GM12873 (cell line): Measurements from ENCODE around the gene ENGASE.

Experiments used
- TF ChIP-seq, protein P1 (sequence below): IDR thresholded peaks from 2 replicates; pipeline ENCODE4 v1.5.1; 2012; ENCODE audit warnings: low read depth, mild to moderate bottlenecking, moderate library complexity, low read length, control low read depth; ENCODE audit not compliant: insufficient read depth; ENCODE audit errors: missing control alignments

ENGASE gene

DNA sequence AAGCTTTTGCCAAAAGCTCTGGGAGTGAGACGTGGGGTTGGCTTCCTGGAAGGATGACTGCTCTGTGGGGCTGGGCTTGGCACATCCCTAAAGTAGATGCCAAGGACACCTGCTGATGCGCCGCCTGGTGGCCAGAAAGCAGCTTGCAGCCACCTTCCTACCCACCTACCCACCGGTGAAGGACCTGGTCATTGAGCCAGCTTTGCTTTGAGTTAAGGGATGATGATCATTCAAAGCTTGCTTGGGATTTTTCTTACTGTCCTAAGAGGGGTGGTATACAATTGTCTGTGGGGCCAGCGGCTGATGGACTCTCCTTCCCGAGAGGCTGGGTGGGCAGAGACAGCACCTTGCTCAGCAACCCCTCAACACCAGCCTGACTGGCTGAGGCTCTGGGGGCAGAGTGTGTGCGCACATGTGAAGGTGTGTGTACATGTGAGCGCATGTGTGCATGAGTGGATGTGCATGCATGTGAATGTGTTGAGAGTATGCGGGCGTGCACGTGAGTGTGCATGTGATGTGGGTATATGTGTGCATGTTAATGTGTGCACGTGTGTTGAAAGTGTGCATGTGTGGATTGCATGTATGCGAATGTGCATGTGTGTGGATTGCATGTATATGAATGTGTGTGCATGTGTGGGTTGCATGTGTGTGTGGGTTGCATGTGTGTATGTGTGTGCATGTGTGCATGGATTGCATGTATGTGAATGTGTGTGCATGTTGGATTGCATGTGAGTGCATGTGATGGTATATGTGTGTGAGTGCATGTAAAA lies 32.0 kb upstream of the ENGASE start:
- TF ChIP-seq, protein P1, sequence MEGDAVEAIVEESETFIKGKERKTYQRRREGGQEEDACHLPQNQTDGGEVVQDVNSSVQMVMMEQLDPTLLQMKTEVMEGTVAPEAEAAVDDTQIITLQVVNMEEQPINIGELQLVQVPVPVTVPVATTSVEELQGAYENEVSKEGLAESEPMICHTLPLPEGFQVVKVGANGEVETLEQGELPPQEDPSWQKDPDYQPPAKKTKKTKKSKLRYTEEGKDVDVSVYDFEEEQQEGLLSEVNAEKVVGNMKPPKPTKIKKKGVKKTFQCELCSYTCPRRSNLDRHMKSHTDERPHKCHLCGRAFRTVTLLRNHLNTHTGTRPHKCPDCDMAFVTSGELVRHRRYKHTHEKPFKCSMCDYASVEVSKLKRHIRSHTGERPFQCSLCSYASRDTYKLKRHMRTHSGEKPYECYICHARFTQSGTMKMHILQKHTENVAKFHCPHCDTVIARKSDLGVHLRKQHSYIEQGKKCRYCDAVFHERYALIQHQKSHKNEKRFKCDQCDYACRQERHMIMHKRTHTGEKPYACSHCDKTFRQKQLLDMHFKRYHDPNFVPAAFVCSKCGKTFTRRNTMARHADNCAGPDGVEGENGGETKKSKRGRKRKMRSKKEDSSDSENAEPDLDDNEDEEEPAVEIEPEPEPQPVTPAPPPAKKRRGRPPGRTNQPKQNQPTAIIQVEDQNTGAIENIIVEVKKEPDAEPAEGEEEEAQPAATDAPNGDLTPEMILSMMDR = peak; percentile 96

DNA sequence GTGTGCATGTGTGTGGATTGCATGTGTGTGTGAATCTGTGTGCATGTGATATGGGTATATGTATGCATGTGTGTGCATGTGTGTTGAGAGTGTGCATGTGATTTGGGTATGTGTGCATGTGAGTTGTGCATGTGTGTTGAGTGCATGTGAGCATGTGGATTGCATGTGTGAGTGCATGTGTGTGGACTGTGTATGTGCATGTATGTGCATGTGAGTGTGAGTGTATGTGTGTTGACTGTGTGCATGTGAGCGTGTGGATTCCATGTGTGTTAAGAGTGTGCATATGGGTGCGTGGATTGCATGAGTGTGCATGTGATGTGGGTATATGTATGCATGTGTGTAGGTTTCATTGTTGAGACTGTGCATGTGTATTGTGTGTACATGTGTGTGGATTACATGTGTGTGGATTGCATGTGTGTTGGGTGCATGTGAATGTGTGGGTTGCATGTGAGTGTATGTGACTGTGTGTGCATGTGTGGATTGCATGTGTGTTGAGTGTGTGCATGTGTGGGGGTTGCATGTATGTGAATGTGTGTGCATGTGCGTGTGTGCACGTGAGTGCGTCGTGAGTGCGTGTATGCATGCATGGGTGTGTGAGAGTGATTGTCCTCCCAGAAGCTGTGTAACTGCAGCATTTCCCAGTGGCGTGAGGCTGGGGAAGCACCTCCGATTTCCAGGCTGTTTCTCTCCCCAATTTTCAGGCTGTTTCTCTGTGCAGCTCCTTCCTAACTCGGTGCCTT lies 31.3 kb upstream of the ENGASE start:
- TF ChIP-seq, protein P1 = no peak

DNA sequence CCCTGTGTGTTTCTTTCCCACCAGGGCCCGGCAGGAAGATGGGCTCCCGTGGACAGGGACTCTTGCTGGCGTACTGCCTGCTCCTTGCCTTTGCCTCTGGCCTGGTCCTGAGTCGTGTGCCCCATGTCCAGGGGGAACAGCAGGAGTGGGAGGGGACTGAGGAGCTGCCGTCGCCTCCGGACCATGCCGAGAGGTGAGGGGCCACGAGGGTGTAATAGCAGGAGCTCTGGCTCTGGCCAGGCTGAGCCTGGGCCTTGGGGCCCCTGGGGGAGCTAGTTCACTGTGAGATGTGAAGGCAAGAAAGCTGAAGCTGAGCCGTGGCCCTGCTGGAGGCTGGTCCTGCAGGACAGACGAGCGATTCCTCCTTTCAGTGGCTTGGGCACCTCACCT lies 30.7 kb upstream of the ENGASE start:
- TF ChIP-seq, protein P1 = no peak

DNA sequence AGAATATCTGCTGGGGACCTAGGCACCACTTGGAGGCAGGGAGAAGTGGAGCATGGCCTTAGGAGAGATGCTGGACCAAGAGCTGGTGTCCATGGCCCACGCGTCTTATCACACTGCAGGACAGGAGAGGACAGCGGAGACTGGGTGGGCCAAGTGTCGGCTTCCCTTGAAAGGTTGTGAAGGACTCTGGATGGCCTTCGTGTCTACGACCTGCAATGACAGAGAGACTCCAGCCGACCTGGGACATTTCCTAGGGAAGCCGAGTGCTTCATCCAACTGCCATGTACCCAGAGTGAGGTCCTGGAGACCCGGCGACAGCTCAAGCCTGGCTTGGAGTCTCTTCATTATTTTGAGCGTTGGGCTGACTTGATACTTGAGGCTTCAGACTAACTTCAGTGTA lies 30.2 kb upstream of the ENGASE start:
- TF ChIP-seq, protein P1 = no peak

DNA sequence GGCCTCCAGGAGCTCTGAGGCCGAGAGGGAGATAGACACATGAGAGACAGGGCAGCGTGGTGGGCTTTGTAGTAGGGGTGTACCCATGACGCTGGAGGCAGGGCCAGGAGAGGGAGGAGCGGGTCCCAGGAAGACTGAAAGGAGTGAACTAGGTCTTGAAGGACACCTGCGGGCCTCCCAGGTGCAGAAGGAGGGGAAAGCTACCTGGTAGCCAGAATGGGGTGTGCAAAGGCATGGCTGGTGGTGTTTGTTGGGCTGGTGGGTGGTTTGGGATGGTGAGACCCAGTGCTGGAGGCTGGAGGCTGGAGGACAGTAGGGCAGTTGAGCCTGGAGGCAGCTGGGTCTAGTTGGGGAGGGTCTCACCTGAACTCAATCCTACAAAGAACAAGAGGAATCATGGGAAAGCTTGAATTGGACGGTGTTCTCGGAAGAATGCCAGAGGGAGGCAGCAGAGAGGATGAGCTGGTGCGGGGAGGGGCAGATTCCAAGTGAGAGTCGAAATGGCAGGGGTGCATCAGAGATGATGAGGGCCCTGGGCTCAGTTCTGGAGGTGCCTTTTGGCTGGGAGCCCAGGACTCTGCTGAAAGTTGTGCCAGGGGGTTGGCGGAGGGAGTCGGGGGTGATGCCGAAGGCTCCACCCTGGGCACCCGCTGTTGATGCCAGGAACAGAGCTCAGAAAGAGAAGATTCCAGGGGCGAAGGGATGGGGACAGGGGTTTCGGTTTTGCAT lies 29.5 kb upstream of the ENGASE start:
- TF ChIP-seq, protein P1 = no peak

DNA sequence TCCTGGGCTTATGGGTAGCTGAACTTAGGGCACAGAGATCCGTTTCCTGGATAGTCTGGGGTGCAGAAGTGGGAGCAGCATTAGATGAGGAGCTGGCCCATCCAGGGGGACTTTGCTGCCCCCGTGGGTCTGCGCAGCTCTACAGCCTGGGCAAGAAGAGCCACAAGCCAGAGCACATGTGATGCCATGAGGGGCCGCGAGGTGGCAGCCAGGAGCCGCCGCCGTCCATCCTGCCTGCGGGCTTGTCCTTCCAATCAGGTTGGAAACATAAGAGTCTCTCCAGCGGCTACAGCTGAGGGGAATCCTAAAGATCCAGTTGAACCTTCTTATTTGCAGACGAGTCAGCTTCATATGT lies 28.8 kb upstream of the ENGASE start:
- TF ChIP-seq, protein P1 = peak; percentile 96
